Endothelial cell of umbilical vein (primary cell): Measurements from ENCODE around the gene TBC1D14.

ENCODE experiments used
- EZH2 ChIP-seq: IDR thresholded peaks from 2 replicates; pipeline ENCODE4 v1.6.1; 2012; ENCODE audit warnings: borderline replicate concordance, low read depth, mild to moderate bottlenecking, moderate library complexity, low read length, inconsistent platforms; ENCODE audit not compliant: severe bottlenecking
- POLR2A ChIP-seq: IDR thresholded peaks from 2 replicates; pipeline ENCODE4 v1.6.1; 2012; ENCODE audit warnings: low read depth, mild to moderate bottlenecking, control low read depth, low read length
- POLR2AphosphoS5 ChIP-seq: IDR thresholded peaks from 2 replicates; pipeline ENCODE4 v1.6.1; 2012; ENCODE audit warnings: low read depth, mild to moderate bottlenecking, control low read depth, low read length, moderate library complexity; ENCODE audit not compliant: insufficient read depth
- TF ChIP-seq, protein P1 (sequence below), 2 donors: IDR thresholded peaks; 1 replicate in 1 of 2; 2 replicates in 1 of 2; pipeline ENCODE4 v1.5.1; 2011; ENCODE audit warnings: low read length in 2 of 2, mild to moderate bottlenecking in 2 of 2, moderate library complexity in 2 of 2, control low read depth in 1 of 2, inconsistent platforms in 1 of 2, low read depth in 1 of 2; ENCODE audit not compliant: insufficient read depth in 1 of 2; ENCODE audit errors: extremely low read depth in 1 of 2

DNA sequence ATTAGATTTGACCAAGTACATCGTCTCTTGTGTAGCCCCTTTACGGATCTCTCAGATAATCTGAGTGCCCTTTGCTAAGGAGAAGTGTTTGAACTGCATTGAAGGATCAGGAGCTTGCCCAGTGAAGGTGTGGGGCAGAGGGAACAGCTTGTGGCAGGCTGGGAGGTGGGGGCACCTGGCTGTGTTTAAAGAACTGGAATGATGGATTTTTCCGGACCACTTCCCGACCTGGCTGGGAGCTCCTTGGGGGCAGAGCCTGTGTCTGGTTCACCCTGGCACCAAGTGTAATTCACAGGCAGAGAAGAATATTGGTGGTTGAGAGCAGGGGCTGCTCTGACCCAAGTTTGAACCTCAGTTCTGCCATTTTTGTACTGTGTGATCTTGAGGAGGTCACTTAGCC is 18.5 kb downstream of the TBC1D14 start:
- TF ChIP-seq, protein P1, sequence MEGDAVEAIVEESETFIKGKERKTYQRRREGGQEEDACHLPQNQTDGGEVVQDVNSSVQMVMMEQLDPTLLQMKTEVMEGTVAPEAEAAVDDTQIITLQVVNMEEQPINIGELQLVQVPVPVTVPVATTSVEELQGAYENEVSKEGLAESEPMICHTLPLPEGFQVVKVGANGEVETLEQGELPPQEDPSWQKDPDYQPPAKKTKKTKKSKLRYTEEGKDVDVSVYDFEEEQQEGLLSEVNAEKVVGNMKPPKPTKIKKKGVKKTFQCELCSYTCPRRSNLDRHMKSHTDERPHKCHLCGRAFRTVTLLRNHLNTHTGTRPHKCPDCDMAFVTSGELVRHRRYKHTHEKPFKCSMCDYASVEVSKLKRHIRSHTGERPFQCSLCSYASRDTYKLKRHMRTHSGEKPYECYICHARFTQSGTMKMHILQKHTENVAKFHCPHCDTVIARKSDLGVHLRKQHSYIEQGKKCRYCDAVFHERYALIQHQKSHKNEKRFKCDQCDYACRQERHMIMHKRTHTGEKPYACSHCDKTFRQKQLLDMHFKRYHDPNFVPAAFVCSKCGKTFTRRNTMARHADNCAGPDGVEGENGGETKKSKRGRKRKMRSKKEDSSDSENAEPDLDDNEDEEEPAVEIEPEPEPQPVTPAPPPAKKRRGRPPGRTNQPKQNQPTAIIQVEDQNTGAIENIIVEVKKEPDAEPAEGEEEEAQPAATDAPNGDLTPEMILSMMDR (IDR thresholded peaks at IDR 0.05; ENCODE audit: extremely low read depth in 1 of 2, insufficient read depth in 1 of 2, low read depth in 1 of 2, low read length in 2 of 2), result no peak
- TF ChIP-seq POLR2A (no peak), EZH2 (no peak), POLR2AphosphoS5 (no peak)
